ENCODE results near the gene CLCF1.
A peak's percentile ranks its signal among the peaks of the same experiment; 100 is the strongest.

CLCF1 gene

GRCh38 chr11:67351275-67352005, 22.0 kb downstream of the CLCF1 start:
- peak overlapping the region in 1 of 7 experiments; percentile 37 for H3K4me3 ChIP-seq
- H3K27ac ChIP-seq: peak overlapping the region in 18 of 21 experiments; percentile 86 to 100 (median 98)

- Histone ChIP-seq H3K27ac (peak overlapping the region in 1 of 21 experiments; percentile 8), H3K4me3 (no peak overlapping the region)
Measured at GRCh38 chr11:67349928-67350465, 23.4 kb downstream of the CLCF1 start.

- Histone ChIP-seq H3K4me3 (no peak overlapping the region), H3K27ac (peak overlapping the region in 2 of 21 experiments; percentile 5 to 8)
Measured at GRCh38 chr11:67349457-67349856, 23.9 kb downstream of the CLCF1 start.

GRCh38 chr11:67349036-67349435, 24.4 kb downstream of the CLCF1 start:
- Histone ChIP-seq H3K27ac (peak overlapping the region in 2 of 21 experiments; percentile 5 to 24), H3K4me3 (no peak overlapping the region)

GRCh38 chr11:67347964-67348749, 25.2 kb downstream of the CLCF1 start:
- H3K27ac ChIP-seq: peak overlapping the region in 1 of 21 experiments; percentile 24

GRCh38 chr11:67345920-67346819, 27.2 kb downstream of the CLCF1 start:
- H3K27ac ChIP-seq: peak overlapping the region in 14 of 21 experiments; percentile 26 to 70 (median 54)
- no peak overlapping the region for H3K4me3 ChIP-seq

More at GRCh38 chr11:67347964-67348749, 25.2 kb downstream of the CLCF1 start:
- no peak overlapping the region for H3K4me3 ChIP-seq

- Histone ChIP-seq H3K4me3 (no peak overlapping the region), H3K27ac (peak overlapping the region in 14 of 21 experiments; percentile 25 to 70 (median 54))
Measured at GRCh38 chr11:67345247-67345919, 28.0 kb downstream of the CLCF1 start.

GRCh38 chr11:67344264-67344663, 29.1 kb downstream of the CLCF1 start:
- peak overlapping the region in 7 of 21 experiments; percentile 15 to 70 (median 53) for H3K27ac ChIP-seq
- H3K4me3 ChIP-seq: no peak overlapping the region

- Histone ChIP-seq H3K27ac (no peak overlapping the region), H3K4me3 (no peak overlapping the region)
Measured at GRCh38 chr11:67337257-67337656, 36.1 kb downstream of the CLCF1 start.

- no peak overlapping the region for H3K27ac ChIP-seq
- no peak overlapping the region for H3K4me3 ChIP-seq
Measured at GRCh38 chr11:67332081-67332691, 41.2 kb downstream of the CLCF1 start.

GRCh38 chr11:67323526-67323925, 49.9 kb downstream of the CLCF1 start:
- no peak overlapping the region for H3K27ac ChIP-seq
- no peak overlapping the region for H3K4me3 ChIP-seq

GRCh38 chr11:67322049-67322448, 51.3 kb downstream of the CLCF1 start:
- Histone ChIP-seq H3K27ac (no peak overlapping the region), H3K4me3 (no peak overlapping the region)

- no peak overlapping the region for H3K4me3 ChIP-seq
- H3K27ac ChIP-seq: no peak overlapping the region
Measured at GRCh38 chr11:67321313-67321871, 52.0 kb downstream of the CLCF1 start.

- H3K4me3 ChIP-seq: no peak overlapping the region
- H3K27ac ChIP-seq: no peak overlapping the region
Measured at GRCh38 chr11:67320691-67321090, 52.7 kb downstream of the CLCF1 start.

GRCh38 chr11:67320011-67320410, 53.4 kb downstream of the CLCF1 start:
- Histone ChIP-seq H3K4me3 (no peak overlapping the region), H3K27ac (no peak overlapping the region)

- H3K4me3 ChIP-seq: peak overlapping the region in 4 of 7 experiments; percentile 63 to 90 (median 78)
- peak overlapping the region in 1 of 21 experiments; percentile 87 for H3K27ac ChIP-seq
Measured at GRCh38 chr11:67318876-67319275, 54.5 kb downstream of the CLCF1 start.

GRCh38 chr11:67317888-67318555, 55.4 kb downstream of the CLCF1 start:
- peak overlapping the region; percentile 63 to 90 (median 75) for H3K4me3 ChIP-seq
- H3K27ac ChIP-seq: peak overlapping the region in 20 of 21 experiments; percentile 83 to 98 (median 92)

Measured in skin epidermis (tissue), 12 donors.